Measurements from ENCODE around the gene CASKIN1.

DNA sequence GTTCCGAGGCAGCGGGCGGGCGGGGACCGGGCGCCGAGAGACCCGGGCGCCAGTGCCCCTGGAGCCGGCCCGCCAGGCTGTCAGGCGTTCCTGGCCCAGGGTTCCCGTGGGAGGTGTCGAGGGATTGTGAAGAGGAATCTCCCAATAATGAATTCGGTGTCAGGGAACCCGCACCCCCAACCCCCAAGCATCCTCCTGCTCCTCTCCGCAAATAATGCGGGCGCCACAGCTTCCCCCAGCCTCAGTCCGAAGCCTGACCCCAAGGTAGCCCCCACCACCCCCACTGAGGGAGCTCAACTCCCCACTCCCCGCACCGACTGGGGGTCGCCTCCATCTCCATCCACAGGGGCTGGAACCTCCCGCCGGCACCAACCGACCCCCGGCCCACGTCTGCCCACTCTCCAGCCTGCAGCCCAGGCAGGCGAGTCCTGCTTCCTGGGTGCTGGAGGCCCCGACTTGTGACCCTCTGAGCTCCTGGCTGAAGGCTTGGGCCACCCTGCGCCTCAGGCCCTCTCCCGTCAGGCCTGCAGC lies 641 bp upstream of the CASKIN1 start:
- TF ChIP-seq, protein P1, sequence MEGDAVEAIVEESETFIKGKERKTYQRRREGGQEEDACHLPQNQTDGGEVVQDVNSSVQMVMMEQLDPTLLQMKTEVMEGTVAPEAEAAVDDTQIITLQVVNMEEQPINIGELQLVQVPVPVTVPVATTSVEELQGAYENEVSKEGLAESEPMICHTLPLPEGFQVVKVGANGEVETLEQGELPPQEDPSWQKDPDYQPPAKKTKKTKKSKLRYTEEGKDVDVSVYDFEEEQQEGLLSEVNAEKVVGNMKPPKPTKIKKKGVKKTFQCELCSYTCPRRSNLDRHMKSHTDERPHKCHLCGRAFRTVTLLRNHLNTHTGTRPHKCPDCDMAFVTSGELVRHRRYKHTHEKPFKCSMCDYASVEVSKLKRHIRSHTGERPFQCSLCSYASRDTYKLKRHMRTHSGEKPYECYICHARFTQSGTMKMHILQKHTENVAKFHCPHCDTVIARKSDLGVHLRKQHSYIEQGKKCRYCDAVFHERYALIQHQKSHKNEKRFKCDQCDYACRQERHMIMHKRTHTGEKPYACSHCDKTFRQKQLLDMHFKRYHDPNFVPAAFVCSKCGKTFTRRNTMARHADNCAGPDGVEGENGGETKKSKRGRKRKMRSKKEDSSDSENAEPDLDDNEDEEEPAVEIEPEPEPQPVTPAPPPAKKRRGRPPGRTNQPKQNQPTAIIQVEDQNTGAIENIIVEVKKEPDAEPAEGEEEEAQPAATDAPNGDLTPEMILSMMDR (optimal IDR thresholded peaks at IDR 0.05 in 1 of 3, IDR thresholded peaks at IDR 0.05 in 1 of 3, conservative IDR thresholded peaks at IDR 0.05 in 1 of 3; ENCODE audit: extremely low read depth in 1 of 3, insufficient read depth in 2 of 3, low read length in 3 of 3) = no peak
- no peak for TF ChIP-seq EZH2 (IDR thresholded peaks at IDR 0.05; ENCODE audit: low read length)

Data from keratinocyte (primary cell).